SH-SY5Y (cell line): ENCODE data around the gene SURF2.

ENCODE experiments used
- GATA2 ChIP-seq: IDR thresholded peaks from 2 replicates; pipeline ENCODE4 v1.6.1; 2011; ENCODE audit warnings: mild to moderate bottlenecking, low read depth, low read length
- GATA3 ChIP-seq: IDR thresholded peaks from 2 replicates; pipeline ENCODE4 v1.6.1; 2011; ENCODE audit warnings: low read depth, mild to moderate bottlenecking, low read length, moderate library complexity

DNA sequence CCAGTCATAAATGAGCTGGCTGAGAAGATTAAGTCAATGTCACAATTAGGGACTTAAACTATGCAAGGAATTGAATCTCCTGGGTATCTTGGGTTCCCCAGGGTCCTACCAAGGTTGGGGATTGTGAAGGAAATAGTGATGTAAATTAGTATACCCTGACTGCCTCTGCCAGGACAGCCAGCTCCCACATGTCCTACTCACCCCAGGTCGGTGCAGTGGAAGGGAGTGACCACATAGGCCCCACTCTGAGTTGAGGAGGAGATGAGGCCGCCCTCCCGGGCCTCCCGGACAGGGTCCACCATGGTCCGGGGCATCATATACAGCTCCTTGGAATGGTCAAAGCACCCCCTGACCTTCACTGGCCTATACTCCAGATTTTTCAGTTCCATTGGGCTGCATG lies 2.8 kb upstream of the SURF2 start:
- TF ChIP-seq GATA2, result no peak
- no peak for TF ChIP-seq GATA3
